ENCODE data around the gene PRPF4. TPM values are rescaled to one million over a fixed set of nuclear protein-coding genes. Genes with fewer than 3 reads are reported as not detected.

PRPF4 gene
- total RNA-seq, 4 donors from 2014 or later, result 9.0 to 14.4 (median 10.9) TPM

- H3K9me3 ChIP-seq, result no peaks in the 10 kb centered on the region
- H3K27me3 ChIP-seq, result no peaks in the 10 kb centered on the region
- no peak for TF ChIP-seq CTCF (IDR thresholded peaks at IDR 0.05)
- no peak for TF ChIP-seq EP300 (IDR thresholded peaks at IDR 0.05)
- no peak for TF ChIP-seq POLR2A (IDR thresholded peaks at IDR 0.05)
- H3K4me3 ChIP-seq, result no peak overlapping the region
- no peaks in the 10 kb centered on the region for H3K4me1 ChIP-seq
- WGBS, 2 donors, result 80 to 97% methylated on average over 2 of the region's 2 CpGs
- H3K36me3 ChIP-seq, result peaks cover 0 to 87% (median 0%) of the 10 kb centered on the region in 3 donors
- no peak overlapping the region for H3K27ac ChIP-seq
- no peak for DNase-seq (ENCODE audit: low spot score in 2 of 2)
Observed at GRCh38 chr9:113319054-113319453, 43.6 kb downstream of the PRPF4 start.

DNA sequence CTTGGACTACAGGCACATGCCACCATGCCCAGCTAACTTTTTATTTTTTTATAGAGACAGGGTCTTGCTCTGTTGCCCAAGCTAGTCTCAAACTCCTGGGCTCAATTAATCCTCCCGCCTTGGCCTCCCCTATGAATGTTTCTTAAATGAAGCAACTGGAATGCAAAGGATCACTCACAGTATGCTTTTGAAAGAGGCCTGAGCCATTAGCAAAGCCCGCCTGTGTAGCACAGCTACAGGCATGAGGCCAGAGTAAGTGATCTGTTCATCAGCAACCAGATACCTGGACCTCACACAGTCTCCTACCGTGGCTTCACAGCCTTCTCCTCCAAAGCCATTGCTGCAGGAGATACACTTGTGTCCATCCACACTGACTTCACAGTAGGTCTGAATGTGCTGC is 44.6 kb downstream of the PRPF4 start:
- Histone ChIP-seq H3K36me3 (peaks cover 0 to 78% (median 0%) of the 10 kb centered on the region in 3 donors), H3K27ac (no peak overlapping the region), H3K27me3 (no peaks in the 10 kb centered on the region), H3K4me1 (no peaks in the 10 kb centered on the region), H3K4me3 (no peak overlapping the region), H3K9me3 (no peaks in the 10 kb centered on the region)
- TF ChIP-seq POLR2A (IDR thresholded peaks at IDR 0.05) (no peak), CTCF (IDR thresholded peaks at IDR 0.05) (no peak), EP300 (IDR thresholded peaks at IDR 0.05) (no peak)
- no peak for DNase-seq (ENCODE audit: low spot score in 2 of 2)
- WGBS, 2 donors, result 93 to 94% methylated on average over 3 of the region's 3 CpGs

DNA sequence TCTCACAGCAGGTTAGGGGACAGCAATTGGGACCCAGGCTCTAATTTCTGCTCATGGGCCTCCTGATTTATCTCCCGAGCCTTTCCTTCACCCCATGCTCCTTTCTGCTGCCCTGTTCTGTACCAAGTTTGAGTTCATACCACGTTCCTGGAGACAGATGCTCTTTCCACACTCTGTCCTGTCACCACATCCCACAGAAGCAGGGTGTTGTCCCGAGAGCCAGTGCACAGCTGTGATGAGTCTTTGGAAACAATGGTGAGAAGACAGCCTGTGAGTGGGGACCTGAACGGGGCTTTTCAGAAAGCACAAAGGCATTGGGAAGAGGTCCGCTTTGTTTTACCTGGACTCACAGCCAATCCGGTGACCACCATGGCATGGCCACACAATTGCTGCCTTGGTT is 47.2 kb downstream of the PRPF4 start:
- DNase-seq (ENCODE audit: low spot score in 2 of 2), result no peak
- 82 to 87% methylated on average over 6 of the region's 6 CpGs for WGBS, 2 donors
- peaks cover 0 to 61% (median 0%) of the 10 kb centered on the region in 3 donors for H3K36me3 ChIP-seq

GRCh38 chr9:113326230-113326629 is 50.8 kb downstream of the PRPF4 start:
- peaks cover 0 to 46% (median 0%) of the 10 kb centered on the region in 3 donors for H3K36me3 ChIP-seq
- H3K4me3 ChIP-seq, result no peak overlapping the region
- H3K27me3 ChIP-seq, result no peaks in the 10 kb centered on the region
- TF ChIP-seq CTCF (IDR thresholded peaks at IDR 0.05) (no peak), POLR2A (IDR thresholded peaks at IDR 0.05) (no peak), EP300 (IDR thresholded peaks at IDR 0.05) (no peak)
- WGBS, 2 donors, result 91 to 96% methylated on average over 4 of the region's 4 CpGs
- H3K4me1 ChIP-seq, result no peaks in the 10 kb centered on the region
- H3K27ac ChIP-seq, result no peak overlapping the region
- H3K9me3 ChIP-seq, result no peaks in the 10 kb centered on the region
- no peak for DNase-seq (ENCODE audit: low spot score in 2 of 2)

More for the DNA sequence above, 47.2 kb downstream of the PRPF4 start:
- Histone ChIP-seq H3K27me3 (no peaks in the 10 kb centered on the region), H3K9me3 (no peaks in the 10 kb centered on the region), H3K27ac (no peak overlapping the region), H3K4me1 (no peaks in the 10 kb centered on the region), H3K4me3 (no peak overlapping the region)
- no peak for TF ChIP-seq POLR2A (IDR thresholded peaks at IDR 0.05)
- TF ChIP-seq EP300 (IDR thresholded peaks at IDR 0.05), result no peak
- TF ChIP-seq CTCF (IDR thresholded peaks at IDR 0.05), result no peak

GRCh38 chr9:113328045-113328782 is 52.8 kb downstream of the PRPF4 start:
- TF ChIP-seq POLR2A (IDR thresholded peaks at IDR 0.05) (no peak), EP300 (IDR thresholded peaks at IDR 0.05) (no peak), CTCF (IDR thresholded peaks at IDR 0.05) (no peak)
- DNase-seq (ENCODE audit: low spot score in 2 of 2), result no peak
- H3K4me1 ChIP-seq, result no peaks in the 10 kb centered on the region
- no peak overlapping the region for H3K27ac ChIP-seq
- no peaks in the 10 kb centered on the region for H3K27me3 ChIP-seq
- WGBS, 2 donors, result 97 to 98% methylated on average over 3 of the region's 3 CpGs
- H3K4me3 ChIP-seq, result no peak overlapping the region
- no peaks in the 10 kb centered on the region for H3K9me3 ChIP-seq
- H3K36me3 ChIP-seq, result peaks cover 0 to 48% (median 0%) of the 10 kb centered on the region in 3 donors

Data from tibial nerve (tissue), 4 donors.